ENCODE results near the gene ADAMTS14.

ADAMTS14 gene

DNA sequence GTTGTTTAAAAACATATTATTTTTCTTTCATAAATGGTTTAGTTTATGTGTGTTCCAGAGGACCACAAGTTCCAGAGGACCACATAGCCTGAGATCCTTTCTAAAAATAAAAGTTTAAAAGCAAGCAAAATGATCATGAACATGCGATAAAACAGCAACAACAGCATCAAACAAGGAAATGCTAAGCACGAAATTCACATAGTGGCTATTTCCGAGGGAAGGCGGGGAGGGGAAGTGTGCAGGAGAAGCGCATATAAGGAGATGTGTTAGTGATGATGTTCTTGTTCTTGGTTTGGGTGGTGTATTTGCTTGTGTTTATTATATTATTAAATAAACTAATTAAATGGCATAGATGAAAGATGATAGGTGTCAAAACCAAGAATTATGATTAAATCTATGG is 111.7 kb downstream of the ADAMTS14 start:
- TF ChIP-seq, protein P1, sequence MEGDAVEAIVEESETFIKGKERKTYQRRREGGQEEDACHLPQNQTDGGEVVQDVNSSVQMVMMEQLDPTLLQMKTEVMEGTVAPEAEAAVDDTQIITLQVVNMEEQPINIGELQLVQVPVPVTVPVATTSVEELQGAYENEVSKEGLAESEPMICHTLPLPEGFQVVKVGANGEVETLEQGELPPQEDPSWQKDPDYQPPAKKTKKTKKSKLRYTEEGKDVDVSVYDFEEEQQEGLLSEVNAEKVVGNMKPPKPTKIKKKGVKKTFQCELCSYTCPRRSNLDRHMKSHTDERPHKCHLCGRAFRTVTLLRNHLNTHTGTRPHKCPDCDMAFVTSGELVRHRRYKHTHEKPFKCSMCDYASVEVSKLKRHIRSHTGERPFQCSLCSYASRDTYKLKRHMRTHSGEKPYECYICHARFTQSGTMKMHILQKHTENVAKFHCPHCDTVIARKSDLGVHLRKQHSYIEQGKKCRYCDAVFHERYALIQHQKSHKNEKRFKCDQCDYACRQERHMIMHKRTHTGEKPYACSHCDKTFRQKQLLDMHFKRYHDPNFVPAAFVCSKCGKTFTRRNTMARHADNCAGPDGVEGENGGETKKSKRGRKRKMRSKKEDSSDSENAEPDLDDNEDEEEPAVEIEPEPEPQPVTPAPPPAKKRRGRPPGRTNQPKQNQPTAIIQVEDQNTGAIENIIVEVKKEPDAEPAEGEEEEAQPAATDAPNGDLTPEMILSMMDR (IDR thresholded peaks at IDR 0.05), result no peak
- TF ChIP-seq ZFX (IDR thresholded peaks at IDR 0.05; ENCODE audit: borderline replicate concordance), result no peak
- H3K27ac ChIP-seq, result no peak overlapping the region

DNA sequence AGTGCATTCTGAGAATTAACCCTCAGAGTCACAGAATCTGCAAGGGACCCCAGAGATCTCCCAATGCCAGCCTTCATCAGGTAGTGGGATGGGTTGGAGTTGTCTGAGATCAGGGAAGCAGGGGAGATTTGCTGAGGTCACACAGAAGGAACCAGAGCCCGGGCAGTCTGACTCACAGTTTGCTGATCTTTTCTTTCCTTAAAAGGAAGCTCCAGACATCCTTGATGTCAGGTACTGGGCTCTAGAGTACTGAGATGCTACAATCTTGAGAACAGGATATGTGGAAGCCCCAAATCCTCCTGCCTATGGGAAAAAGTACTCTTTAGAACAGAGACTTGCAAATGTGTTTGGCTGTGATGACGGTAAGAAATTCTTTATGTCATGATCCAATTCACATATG is 112.2 kb downstream of the ADAMTS14 start:
- H3K27ac ChIP-seq, result no peak overlapping the region
- TF ChIP-seq, protein P1 (IDR thresholded peaks at IDR 0.05), result no peak
- no peak for TF ChIP-seq ZFX (IDR thresholded peaks at IDR 0.05; ENCODE audit: borderline replicate concordance)

DNA sequence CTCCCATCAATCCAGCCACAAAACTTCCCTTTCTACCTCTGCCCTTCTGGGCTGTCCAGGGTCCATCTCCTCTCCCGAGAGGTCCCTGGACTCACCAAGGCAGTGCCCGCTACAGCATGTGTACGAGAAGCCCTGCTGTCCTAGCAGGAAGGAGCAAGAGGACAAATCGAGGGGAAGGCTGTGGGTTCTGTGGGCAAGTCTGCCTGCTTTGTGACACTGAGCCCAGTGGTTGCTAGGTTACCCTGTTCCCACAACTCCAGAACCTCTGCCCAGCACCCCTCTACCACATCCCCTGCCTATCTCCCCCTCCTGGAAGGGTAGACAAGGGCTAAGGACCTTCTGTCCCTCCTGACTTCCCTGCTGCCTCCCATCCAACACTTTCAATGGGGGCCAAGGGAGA is 112.9 kb downstream of the ADAMTS14 start, which contains the start of gene TBATA:
TBATA (minus strand) TSS at position 188 of the 400 bp plus-strand sequence. CDS start 1,998 bp downstream, outside the sequence.
- no peak for TF ChIP-seq ZFX (IDR thresholded peaks at IDR 0.05; ENCODE audit: borderline replicate concordance)
- TF ChIP-seq, protein P1 (IDR thresholded peaks at IDR 0.05), result no peak
- H3K27ac ChIP-seq, result no peak within 1 kb of the TSS

DNA sequence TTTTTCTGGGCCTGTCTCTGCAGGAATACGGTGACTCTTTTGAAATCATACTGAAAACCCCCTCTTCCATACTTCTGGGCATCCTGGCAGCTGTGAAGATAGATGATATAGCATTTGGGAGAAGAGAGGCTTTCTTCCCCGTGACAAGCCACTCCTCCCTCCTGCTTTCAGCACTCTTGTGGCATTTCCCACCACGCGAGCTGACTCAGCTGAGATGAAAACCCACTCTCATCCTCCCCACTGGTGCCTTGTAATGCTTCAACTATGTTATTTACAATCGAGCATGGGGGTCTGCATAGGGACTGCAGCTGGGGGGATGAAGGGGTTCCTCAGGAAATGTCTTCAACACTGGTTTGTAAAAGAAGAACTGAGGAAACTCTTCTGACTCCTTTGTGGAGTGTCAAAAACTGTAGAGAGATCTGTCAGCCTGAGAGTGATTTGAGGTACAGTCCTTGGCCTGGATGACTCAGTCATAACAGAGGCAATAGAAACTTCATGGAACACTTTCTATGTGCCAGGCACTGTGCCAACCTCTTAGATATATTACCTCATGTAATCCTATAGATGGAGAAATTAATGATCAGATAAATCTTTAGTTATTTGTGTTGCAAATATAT is 114.6 kb downstream of the ADAMTS14 start:
- H3K27ac ChIP-seq, result no peak overlapping the region
- TF ChIP-seq, protein P1 (IDR thresholded peaks at IDR 0.05), result no peak
- TF ChIP-seq ZFX (IDR thresholded peaks at IDR 0.05; ENCODE audit: borderline replicate concordance), result no peak

DNA sequence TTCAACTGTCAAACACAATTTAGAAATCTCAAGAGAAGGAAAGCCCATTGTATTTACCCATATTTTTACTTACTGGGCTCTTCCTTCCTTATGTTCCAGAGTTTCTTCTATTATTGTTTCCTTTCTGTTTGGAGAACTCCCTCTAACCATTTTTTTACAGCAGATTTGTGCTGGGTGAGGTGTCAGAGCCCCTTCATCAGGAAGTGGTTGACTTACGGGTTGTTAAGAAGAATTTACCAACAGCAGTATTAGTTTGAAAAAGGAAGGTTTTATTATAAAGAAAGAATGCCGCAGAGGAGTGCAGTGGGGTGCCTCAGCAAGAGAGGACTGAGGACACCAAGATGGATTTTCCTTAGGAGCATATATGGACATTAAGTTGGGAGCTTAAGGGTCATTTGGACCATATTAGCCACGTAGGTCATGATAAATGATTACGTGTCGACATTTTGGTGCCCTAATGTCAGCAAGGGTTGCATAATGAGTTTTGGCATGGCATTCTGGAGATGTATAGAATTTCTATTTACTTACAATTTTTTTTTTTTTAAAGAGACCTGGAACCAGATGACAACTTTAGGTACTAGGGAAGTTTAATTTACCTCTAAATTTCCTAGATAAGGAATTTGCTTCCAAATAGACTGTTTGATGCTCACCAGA is 119.2 kb downstream of the ADAMTS14 start:
- H3K27ac ChIP-seq, result no peak overlapping the region
- TF ChIP-seq, protein P1 (IDR thresholded peaks at IDR 0.05), result no peak
- TF ChIP-seq ZFX (IDR thresholded peaks at IDR 0.05; ENCODE audit: borderline replicate concordance), result no peak

DNA sequence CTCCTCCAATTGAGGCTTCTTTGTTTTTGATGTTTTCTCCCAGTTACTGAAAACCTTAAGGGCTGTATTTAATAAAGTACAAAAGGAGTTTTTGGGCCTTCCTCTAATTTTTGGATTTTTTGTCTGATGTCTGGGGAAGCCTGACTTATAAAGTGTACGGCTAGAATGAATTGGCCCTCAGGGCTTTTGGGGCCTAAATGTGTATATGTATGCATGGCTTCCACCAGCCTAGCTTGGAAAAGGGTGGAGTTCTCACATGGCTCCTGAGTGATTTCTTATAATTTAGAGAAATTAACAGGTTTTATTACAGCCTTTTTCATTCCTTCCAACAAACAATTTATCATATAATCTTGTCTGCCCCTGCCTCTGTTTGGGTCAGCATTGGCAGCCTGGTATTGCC is 123.3 kb downstream of the ADAMTS14 start:
- no peak overlapping the region for H3K27ac ChIP-seq
- no peak for TF ChIP-seq ZFX (IDR thresholded peaks at IDR 0.05; ENCODE audit: borderline replicate concordance)

DNA sequence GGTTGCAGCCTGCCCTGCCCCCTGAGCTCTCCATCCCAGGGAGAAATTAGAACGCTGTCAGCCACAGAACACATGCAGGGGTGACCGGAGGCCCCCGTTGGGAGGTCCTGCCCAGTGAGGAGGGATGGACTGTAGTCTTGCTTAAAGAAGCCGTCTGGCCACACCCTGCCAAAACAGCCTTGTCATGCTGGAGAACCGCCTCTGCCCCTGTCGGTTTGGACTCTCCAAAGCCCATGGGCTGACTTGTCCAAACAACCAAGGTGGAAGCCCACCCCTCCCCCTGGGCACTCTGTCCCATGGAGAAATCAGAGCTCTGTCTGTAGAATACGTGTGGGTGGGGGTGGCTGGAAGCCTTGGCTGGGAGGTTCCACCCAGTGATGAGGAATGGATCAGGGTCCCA is 125.5 kb downstream of the ADAMTS14 start:
- TF ChIP-seq, protein P1 (IDR thresholded peaks at IDR 0.05), result no peak
- TF ChIP-seq ZFX (IDR thresholded peaks at IDR 0.05; ENCODE audit: borderline replicate concordance), result no peak
- no peak overlapping the region for H3K27ac ChIP-seq

Measured in 22Rv1 (cell line).